Rectal smooth muscle tissue (tissue), 1 donor: ENCODE results near the gene TGFB1I1.
"Not testable (repeated sequence)": the region's sequence is repeated elsewhere in the genome, so short reads cannot be mapped to it uniquely, and the experiment has no call there.

ENCODE experiments used
- H3K27ac ChIP-seq: one replicate; pipeline ENCODE4 v1.7.0; 2013; ENCODE audit warnings: low read depth, low read length, inconsistent platforms
- H3K27me3 ChIP-seq: one replicate; pipeline ENCODE4 v1.7.0; 2013; ENCODE audit warnings: low read length; ENCODE audit not compliant: control insufficient read depth, insufficient read depth
- H3K36me3 ChIP-seq: one replicate; pipeline ENCODE4 v1.7.0; 2013; ENCODE audit warnings: low read length; ENCODE audit not compliant: control insufficient read depth, insufficient read depth
- H3K4me1 ChIP-seq: one replicate; pipeline ENCODE4 v1.7.0; 2013; ENCODE audit warnings: low read length; ENCODE audit not compliant: control insufficient read depth, insufficient read depth
- H3K4me3 ChIP-seq: one replicate; pipeline ENCODE4 v1.7.0; 2013; ENCODE audit warnings: low read length
- H3K9ac ChIP-seq: one replicate; pipeline ENCODE4 v1.7.0; 2013; ENCODE audit warnings: low read length

The TGFB1I1 gene

GRCh38 chr16:31503555-31503954, 31.6 kb downstream of the TGFB1I1 start:
- H3K27me3 ChIP-seq, H3K4me1 ChIP-seq, H3K9ac ChIP-seq, H3K4me3 ChIP-seq, H3K27ac ChIP-seq: not testable (repeated sequence)
- peaks cover 14% of the 10 kb centered on the region for H3K36me3 ChIP-seq

DNA sequence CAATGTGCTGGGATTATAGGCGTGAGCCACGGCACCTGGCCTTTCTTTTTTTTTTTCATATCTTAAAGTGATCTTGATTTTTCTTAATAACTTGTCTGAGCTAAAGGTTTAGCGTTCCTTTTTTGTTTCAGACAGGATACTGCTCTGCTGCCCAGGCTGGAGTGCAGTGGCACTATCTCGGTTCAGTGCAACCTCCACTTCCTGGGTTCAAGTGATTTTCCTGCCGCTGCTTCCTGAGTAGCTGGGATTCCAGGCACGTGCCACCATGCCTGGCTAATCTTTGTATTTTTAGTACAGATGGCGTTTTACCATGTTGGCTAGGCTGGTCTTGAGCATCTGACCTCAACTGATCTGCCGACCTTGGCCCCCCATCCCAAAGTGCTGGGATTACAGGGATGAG, 32.2 kb downstream of the TGFB1I1 start:
- no peak overlapping the region for H3K9ac ChIP-seq
- no peak overlapping the region for H3K4me3 ChIP-seq
- no peaks in the 10 kb centered on the region for H3K27me3 ChIP-seq
- peaks cover 10% of the 10 kb centered on the region for H3K36me3 ChIP-seq
- peaks cover 12% of the 10 kb centered on the region for H3K4me1 ChIP-seq
- no peak overlapping the region for H3K27ac ChIP-seq

DNA sequence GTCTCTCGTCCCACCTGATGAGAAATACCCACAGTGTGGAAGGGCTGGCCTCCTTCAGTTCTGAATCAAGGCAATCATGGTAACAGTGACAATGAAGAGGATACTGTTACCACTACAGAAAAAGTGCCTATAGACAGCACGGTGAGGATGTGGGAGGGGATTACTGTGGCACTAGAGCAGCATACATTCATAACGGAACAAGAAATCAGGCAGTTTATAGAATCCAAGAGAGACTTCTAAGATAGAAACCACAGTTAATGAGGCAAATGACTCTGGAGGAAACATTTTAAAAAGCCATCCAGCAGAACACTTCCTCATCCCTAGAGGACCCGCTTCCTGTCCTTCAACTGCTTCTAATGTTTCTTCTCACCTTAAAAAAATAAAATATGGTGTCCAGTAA, 33.5 kb downstream of the TGFB1I1 start:
- Histone ChIP-seq H3K36me3 (no peaks in the 10 kb centered on the region), H3K27me3 (no peaks in the 10 kb centered on the region), H3K4me1 (peaks cover 14% of the 10 kb centered on the region), H3K27ac (no peak overlapping the region), H3K4me3 (no peak overlapping the region), H3K9ac (no peak overlapping the region)

DNA sequence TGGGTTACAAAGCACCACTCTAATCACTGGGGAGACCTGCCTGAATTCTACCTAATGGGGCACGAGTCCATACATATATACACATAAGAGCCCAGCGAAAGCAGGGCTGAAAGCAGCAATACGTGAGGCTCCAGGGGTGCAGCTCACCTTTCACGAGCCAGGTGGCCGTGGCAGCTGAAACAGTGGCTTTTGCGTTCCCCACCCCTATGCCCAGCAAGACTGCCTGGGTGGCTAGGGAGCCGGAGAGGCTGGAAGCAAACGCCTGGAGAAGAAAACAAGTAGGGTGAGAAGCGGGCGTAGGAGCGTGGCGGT, 35.6 kb downstream of the TGFB1I1 start:
- peak overlapping the region; percentile 95 for H3K27ac ChIP-seq
- H3K36me3 ChIP-seq = no peaks in the 10 kb centered on the region
- peaks cover 14% of the 10 kb centered on the region for H3K4me1 ChIP-seq
- H3K4me3 ChIP-seq = peak overlapping the region; percentile 98
- no peaks in the 10 kb centered on the region for H3K27me3 ChIP-seq
- H3K9ac ChIP-seq = peak overlapping the region; percentile 99

- H3K4me3 ChIP-seq = peak within 1 kb of the TSS; percentile 98
- H3K27me3 ChIP-seq = no peaks in the 10 kb centered on the region
- peak within 1 kb of the TSS; percentile 99 for H3K9ac ChIP-seq
- peaks cover 14% of the 10 kb centered on the region for H3K4me1 ChIP-seq
- H3K27ac ChIP-seq = peak within 1 kb of the TSS; percentile 95
- no peaks in the 10 kb centered on the region for H3K36me3 ChIP-seq
Observed at GRCh38 chr16:31507929-31508705, 36.2 kb downstream of the TGFB1I1 start, which contains the start of gene RUSF1. RUSF1 (minus strand) TSS chr16:31508391; CDS start chr16:31508373, 18 bp downstream.

GRCh38 chr16:31508706-31509195, 36.8 kb downstream of the TGFB1I1 start:
- no peaks in the 10 kb centered on the region for H3K36me3 ChIP-seq
- H3K9ac ChIP-seq = peak overlapping the region; percentile 99
- peaks cover 14% of the 10 kb centered on the region for H3K4me1 ChIP-seq
- no peaks in the 10 kb centered on the region for H3K27me3 ChIP-seq
- peak overlapping the region; percentile 95 for H3K27ac ChIP-seq
- H3K4me3 ChIP-seq = peak overlapping the region; percentile 98

GRCh38 chr16:31513126-31513525, 41.2 kb downstream of the TGFB1I1 start:
- no peaks in the 10 kb centered on the region for H3K27me3 ChIP-seq
- no peak overlapping the region for H3K27ac ChIP-seq
- H3K36me3 ChIP-seq = no peaks in the 10 kb centered on the region
- H3K4me3 ChIP-seq = no peak overlapping the region
- peaks cover 6% of the 10 kb centered on the region for H3K4me1 ChIP-seq
- H3K9ac ChIP-seq = no peak overlapping the region

GRCh38 chr16:31513884-31514283, 41.9 kb downstream of the TGFB1I1 start:
- Histone ChIP-seq H3K4me1 (peaks cover 3% of the 10 kb centered on the region), H3K27me3 (no peaks in the 10 kb centered on the region), H3K4me3 (no peak overlapping the region), H3K36me3 (no peaks in the 10 kb centered on the region), H3K9ac (no peak overlapping the region), H3K27ac (no peak overlapping the region)

GRCh38 chr16:31517800-31518402, 45.9 kb downstream of the TGFB1I1 start:
- H3K4me3 ChIP-seq = no peak overlapping the region
- no peak overlapping the region for H3K27ac ChIP-seq
- no peaks in the 10 kb centered on the region for H3K36me3 ChIP-seq
- no peaks in the 10 kb centered on the region for H3K27me3 ChIP-seq
- H3K9ac ChIP-seq = no peak overlapping the region
- H3K4me1 ChIP-seq = no peaks in the 10 kb centered on the region

DNA sequence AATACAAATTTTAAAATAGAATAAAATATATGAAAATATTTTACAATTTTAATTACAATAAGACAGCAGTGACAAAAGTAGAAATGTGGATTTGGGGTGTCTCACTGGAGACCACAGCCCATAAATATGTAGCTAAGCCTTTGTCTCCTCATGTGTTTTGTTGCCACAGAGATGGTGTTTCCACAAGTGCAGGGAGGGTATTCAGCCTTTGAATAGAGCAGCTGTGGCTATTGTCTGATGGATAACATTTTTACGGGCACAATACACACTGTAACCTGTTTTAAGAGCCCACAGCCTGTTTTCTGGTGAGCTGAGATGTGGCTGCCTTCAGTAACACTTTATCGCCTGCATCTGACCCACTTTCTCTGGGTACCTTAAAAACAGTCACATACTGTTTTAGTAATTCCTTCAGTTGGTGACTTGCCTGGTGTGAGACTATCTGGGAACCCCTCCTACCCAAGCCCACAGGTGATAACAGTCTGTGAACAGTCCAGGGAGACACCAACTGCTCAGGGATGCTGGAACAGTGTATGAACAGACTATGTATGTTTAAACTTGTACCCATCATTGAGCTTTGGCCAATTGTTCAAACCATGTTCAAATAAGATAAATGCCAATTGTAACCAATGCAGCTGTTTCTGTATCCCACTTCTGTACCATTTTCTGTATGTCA, 47.9 kb downstream of the TGFB1I1 start:
- Histone ChIP-seq H3K36me3 (no peaks in the 10 kb centered on the region), H3K27ac (no peak overlapping the region), H3K9ac (no peak overlapping the region), H3K4me1 (no peaks in the 10 kb centered on the region), H3K27me3 (no peaks in the 10 kb centered on the region), H3K4me3 (no peak overlapping the region)

DNA sequence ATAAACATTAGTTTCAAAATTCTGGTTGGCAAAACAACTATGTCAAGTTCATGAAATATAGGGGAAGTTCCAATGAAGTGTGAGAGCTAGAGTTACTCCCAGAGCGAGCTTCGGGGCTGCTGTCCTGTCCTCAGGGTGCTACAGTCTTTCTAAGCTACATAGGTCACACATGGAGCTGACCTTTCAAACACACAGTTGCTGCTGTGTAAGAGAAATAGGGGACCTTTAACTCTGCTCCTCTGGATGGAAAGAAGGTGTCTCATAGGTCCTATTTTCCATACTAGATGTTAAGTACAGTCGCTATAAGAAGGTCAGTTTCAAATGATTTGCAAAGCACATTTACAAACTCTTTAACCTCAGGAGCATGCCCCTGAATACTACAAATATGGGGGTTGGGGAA, 49.4 kb downstream of the TGFB1I1 start:
- Histone ChIP-seq H3K27me3 (no peaks in the 10 kb centered on the region), H3K27ac (no peak overlapping the region), H3K9ac (no peak overlapping the region), H3K4me1 (no peaks in the 10 kb centered on the region), H3K4me3 (no peak overlapping the region), H3K36me3 (no peaks in the 10 kb centered on the region)

DNA sequence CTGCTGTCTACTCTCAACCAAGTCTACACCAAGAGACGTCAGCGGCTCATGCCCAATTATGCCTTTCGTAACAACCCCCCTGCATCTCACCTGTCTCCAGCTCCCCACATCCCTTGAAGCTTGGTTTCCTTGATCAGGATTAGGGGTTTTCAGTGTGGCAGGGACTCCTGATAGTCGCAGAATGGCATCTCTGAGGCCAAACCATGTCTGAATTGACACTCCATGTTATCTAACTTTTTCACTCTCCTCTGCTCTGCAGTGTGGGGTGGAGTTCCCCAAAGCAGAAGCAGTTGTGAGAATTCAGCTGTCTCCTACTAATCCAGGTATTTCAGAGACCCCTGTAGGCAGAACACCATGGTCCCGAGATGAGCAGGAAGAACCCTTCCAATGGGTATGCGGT, 50.1 kb downstream of the TGFB1I1 start:
- Histone ChIP-seq H3K4me3 (no peak overlapping the region), H3K4me1 (no peaks in the 10 kb centered on the region), H3K27me3 (no peaks in the 10 kb centered on the region), H3K36me3 (no peaks in the 10 kb centered on the region), H3K27ac (no peak overlapping the region), H3K9ac (no peak overlapping the region)
